Measurements from ENCODE around the gene CDH4. TPM values are rescaled to one million over a fixed set of nuclear protein-coding genes. Genes with fewer than 3 reads are reported as not detected.

The CDH4 gene
- total RNA-seq, 1 donor from 2014 or later, result 12.1 TPM

GRCh38 chr20:61712688-61713087 lies 460.6 kb downstream of the CDH4 start:
- no peak overlapping the region for H3K4me3 ChIP-seq (ENCODE audit: low read depth, low read length)
- DNase-seq (ENCODE audit: low read depth) (no peak), FAIRE-seq (no peak)
- no peaks in the 10 kb centered on the region for H3K36me3 ChIP-seq (ENCODE audit: control insufficient read depth, insufficient read depth, low read length)
- H3K27me3 ChIP-seq (ENCODE audit: control insufficient read depth, insufficient read depth, low read length), result no peaks in the 10 kb centered on the region
- no peak for TF ChIP-seq CTCF (IDR thresholded peaks at IDR 0.05; ENCODE audit: insufficient read depth, low read length, severe bottlenecking)

DNA sequence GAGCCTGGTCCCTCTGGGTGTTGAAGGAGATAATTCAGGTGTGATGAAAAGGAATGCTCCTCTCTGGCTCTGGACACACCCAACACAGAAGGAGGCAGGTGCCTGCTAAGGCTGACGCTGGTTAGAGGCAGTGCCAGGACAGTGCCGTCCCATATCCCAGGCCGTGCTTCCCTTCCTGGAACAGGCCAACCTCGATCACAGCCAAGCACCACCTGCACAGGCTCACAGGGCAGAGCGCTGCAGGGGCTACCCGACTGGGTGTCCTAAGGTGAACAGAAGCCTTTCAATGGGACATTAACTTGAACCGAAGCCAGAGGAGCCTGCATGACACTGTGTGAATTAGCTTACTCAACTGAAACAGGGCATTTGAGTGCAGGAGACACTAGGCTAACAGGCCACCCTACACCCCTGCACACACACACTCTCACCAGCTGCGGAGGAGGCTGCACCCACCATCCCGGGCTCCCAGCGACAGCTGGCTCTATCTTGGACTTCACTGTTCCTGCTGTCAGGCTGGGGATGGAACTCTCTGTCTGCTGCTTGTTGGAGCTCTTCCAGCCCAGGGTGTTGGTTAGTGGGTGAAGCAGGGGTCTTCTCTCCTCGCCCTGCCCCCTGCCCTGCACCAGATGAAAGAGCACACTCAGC lies 466.4 kb downstream of the CDH4 start:
- Histone ChIP-seq H3K27me3 (ENCODE audit: control insufficient read depth, insufficient read depth, low read length) (no peaks in the 10 kb centered on the region), H3K36me3 (ENCODE audit: control insufficient read depth, insufficient read depth, low read length) (no peaks in the 10 kb centered on the region), H3K4me3 (ENCODE audit: low read depth, low read length) (no peak overlapping the region)
- TF ChIP-seq CTCF (IDR thresholded peaks at IDR 0.05; ENCODE audit: insufficient read depth, low read length, severe bottlenecking), result no peak
- DNase-seq (ENCODE audit: low read depth), result no peak
- FAIRE-seq, result no peak

GRCh38 chr20:61719691-61720347 lies 467.8 kb downstream of the CDH4 start:
- TF ChIP-seq CTCF (IDR thresholded peaks at IDR 0.05; ENCODE audit: insufficient read depth, low read length, severe bottlenecking), result no peak
- FAIRE-seq, result no peak
- DNase-seq (ENCODE audit: low read depth), result no peak
- Histone ChIP-seq H3K36me3 (ENCODE audit: control insufficient read depth, insufficient read depth, low read length) (no peaks in the 10 kb centered on the region), H3K27me3 (ENCODE audit: control insufficient read depth, insufficient read depth, low read length) (no peaks in the 10 kb centered on the region), H3K4me3 (ENCODE audit: low read depth, low read length) (no peak overlapping the region)

- Histone ChIP-seq H3K27me3 (ENCODE audit: control insufficient read depth, insufficient read depth, low read length) (no peaks in the 10 kb centered on the region), H3K4me3 (ENCODE audit: low read depth, low read length) (no peak overlapping the region), H3K36me3 (ENCODE audit: control insufficient read depth, insufficient read depth, low read length) (no peaks in the 10 kb centered on the region)
- TF ChIP-seq CTCF (IDR thresholded peaks at IDR 0.05; ENCODE audit: insufficient read depth, low read length, severe bottlenecking), result no peak
- no peak for DNase-seq (ENCODE audit: low read depth)
- FAIRE-seq, result no peak
Observed at GRCh38 chr20:61720348-61720696, 468.3 kb downstream of the CDH4 start.

GRCh38 chr20:61722146-61722678 lies 470.2 kb downstream of the CDH4 start:
- TF ChIP-seq CTCF (IDR thresholded peaks at IDR 0.05; ENCODE audit: insufficient read depth, low read length, severe bottlenecking), result no peak
- Histone ChIP-seq H3K4me3 (ENCODE audit: low read depth, low read length) (no peak overlapping the region), H3K36me3 (ENCODE audit: control insufficient read depth, insufficient read depth, low read length) (no peaks in the 10 kb centered on the region), H3K27me3 (ENCODE audit: control insufficient read depth, insufficient read depth, low read length) (no peaks in the 10 kb centered on the region)
- FAIRE-seq, result no peak
- no peak for DNase-seq (ENCODE audit: low read depth)
